CD4-positive, alpha-beta T cell treated with Interleukin-17A for 1 hour (primary cell): ENCODE data around the gene NPHP3.
A peak's percentile ranks its signal among the peaks of the same experiment; 100 is the strongest.
"Not testable (repeated sequence)": the region's sequence is repeated elsewhere in the genome, so short reads cannot be mapped to it uniquely, and the experiment has no call there.

Experiments
- DNase-seq: peaks from one replicate; pipeline ENCODE4 v3.0.0-alpha.2; 2020

Gene NPHP3

GRCh38 chr3:132641837-132642538 is 80.2 kb downstream of the NPHP3 start:
- DNase-seq = peak; percentile 54

GRCh38 chr3:132641427-132641826 is 80.8 kb downstream of the NPHP3 start:
- DNase-seq = not testable (repeated sequence)

- no peak for DNase-seq
These were observed 83.5 kb downstream of the NPHP3 start for GRCh38 chr3:132638706-132639105.

GRCh38 chr3:132637590-132637989 is 84.6 kb downstream of the NPHP3 start:
- no peak for DNase-seq

GRCh38 chr3:132635052-132635451 is 87.2 kb downstream of the NPHP3 start:
- DNase-seq = no peak
